Activated B cell treated with CpG ODN at 0.5 μM for 24 hours (primary cell): ENCODE data around the gene CDCA4. TPM values are rescaled to one million over a fixed set of nuclear protein-coding genes. Genes with fewer than 3 reads are reported as not detected.

Source experiments
- ATAC-seq: fragments of 200-7000 bp; cut with Tn5 transposase; one replicate; pipeline ENCODE4 v1.10.0; 2021; ENCODE audit warnings: low read depth, mild to moderate bottlenecking, moderate library complexity
- CTCF ChIA-PET: fragments of 350-600 bp; sonication (Branson Sonifier 250); formaldehyde crosslinking; loops from one replicate; lab custom pipeline; 2021; ENCODE audit warnings: antibody characterized with exemption; lab: Charles Lee
- POLR2A ChIA-PET: fragments of 350-600 bp; sonication (Branson Sonifier 250); formaldehyde crosslinking; loops from one replicate; lab custom pipeline; 2021; ENCODE audit warnings: antibody characterized with exemption; lab: Charles Lee
- DNase-seq: peaks from one replicate; pipeline ENCODE4 v3.0.0; 2022
- H3K27ac Mint-ChIP-seq: one replicate; pipeline ENCODE4 v1.8.0; 2020; ENCODE audit warnings: mixed read lengths
- H3K27me3 Mint-ChIP-seq: one replicate; pipeline ENCODE4 v1.8.0; 2021; ENCODE audit warnings: mixed read lengths
- H3K36me3 Mint-ChIP-seq: one replicate; pipeline ENCODE4 v1.8.0; 2021; ENCODE audit warnings: low read depth, mixed read lengths
- H3K4me1 Mint-ChIP-seq: one replicate; pipeline ENCODE4 v1.8.0; 2021; ENCODE audit warnings: mixed read lengths
- H3K4me3 Mint-ChIP-seq: one replicate; pipeline ENCODE4 v1.8.0; 2020; ENCODE audit warnings: mild to moderate bottlenecking, mixed read lengths
- H3K9me3 Mint-ChIP-seq: one replicate; pipeline ENCODE4 v1.8.0; 2020; ENCODE audit warnings: mixed read lengths
- CTCF ChIP-seq: fragments of 200-600 bp; IDR thresholded peaks from one replicate; pipeline ENCODE4 v1.8.0; 2022; ENCODE audit warnings: antibody characterized with exemption, mild to moderate bottlenecking
- intact Hi-C: fragments of 100-400 bp; cut with micrococcal nuclease; formaldehyde crosslinking; loops from one replicate; pipeline ENCODE4 v1.15.1; 2024
- total RNA-seq: library from RNA; stranded (reverse); gene quantifications from 2 replicates; pipeline ENCODE4 v1.2.3, GENCODE V29; 2022

Gene CDCA4
- total RNA-seq, 1 donor from 2014 or later, result 13.6 TPM

GRCh38 chr14:104964546-104964945 lies 56.3 kb downstream of the CDCA4 start:
- ATAC-seq (no peak), DNase-seq (no peak)
- no peak overlapping the region for H3K4me3 Mint-ChIP-seq
- peaks cover 7% of the 10 kb centered on the region for H3K27me3 Mint-ChIP-seq
- peaks cover 17% of the 10 kb centered on the region for H3K4me1 Mint-ChIP-seq
- TF ChIP-seq CTCF, result no peak
- H3K9me3 Mint-ChIP-seq, result no peaks in the 10 kb centered on the region
- ChIA-PET CTCF (no interaction called here), POLR2A (no interaction called here)
- H3K27ac Mint-ChIP-seq, result no peak overlapping the region
- H3K36me3 Mint-ChIP-seq, result no peaks in the 10 kb centered on the region
- intact Hi-C loops, result no loop called here

Other genes with a start within 250 kb of the CDCA4 start
- gene AKT1, start 225.3 kb downstream of the CDCA4 start, total RNA-seq, result 72.8 and 80.8 TPM in 2 replicates
- 3.0 and 3.1 TPM in 2 replicates for gene ZBTB42, start 220.0 kb downstream of the CDCA4 start, total RNA-seq
- gene CEP170B, start 155.8 kb downstream of the CDCA4 start, total RNA-seq, result 1.6 and 1.8 TPM in 2 replicates
- 458 and 473 TPM in 2 replicates for gene PLD4, start 96.2 kb downstream of the CDCA4 start, total RNA-seq
- gene AHNAK2, start 42.7 kb downstream of the CDCA4 start, total RNA-seq, result not detected in 2 replicates
- gene CLBA1, start 35.3 kb downstream of the CDCA4 start, total RNA-seq, result 2.7 and 3.9 TPM in 2 replicates
- gene GPR132, start 44.3 kb upstream of the CDCA4 start, total RNA-seq, result 43.4 and 48.5 TPM in 2 replicates
- gene JAG2, start 147.7 kb upstream of the CDCA4 start, total RNA-seq, result 0.07 and 0.44 TPM in 2 replicates
- 15.1 and 15.2 TPM in 2 replicates for gene NUDT14, start 160.2 kb upstream of the CDCA4 start, total RNA-seq
- 17.5 and 21.0 TPM in 2 replicates for gene BTBD6, start 227.4 kb upstream of the CDCA4 start, total RNA-seq